GM12892 (cell line): ENCODE data around the gene ANKRD13C. TPM values are rescaled to one million over a fixed set of nuclear protein-coding genes. Genes with fewer than 3 reads are reported as not detected.

Experiments used
- DNase-seq: peaks from one replicate; pipeline ENCODE4 v3.0.0; 2011; ENCODE audit not compliant: insufficient read length
- FAIRE-seq: peaks from 2 replicates; lab custom pipeline; 2011; peaks lifted over from hg19 to GRCh38; lab: Jason Lieb, UNC
- POLR2A ChIP-seq: IDR thresholded peaks from 2 replicates; pipeline ENCODE4 v1.6.1; 2011; ENCODE audit warnings: low read depth, low read length, control low read depth
- POLR2AphosphoS5 ChIP-seq: IDR thresholded peaks from 2 replicates; pipeline ENCODE4 v1.6.1; 2011; ENCODE audit warnings: low read depth, low read length, control low read depth
- TAF1 ChIP-seq: IDR thresholded peaks from 2 replicates; pipeline ENCODE4 v1.6.1; 2011; ENCODE audit warnings: low read depth, mild to moderate bottlenecking, control low read depth, low read length, borderline replicate concordance
- polyA plus RNA-seq: library from polyadenylated mRNA; unstranded; fragments of >200 nt; gene quantifications from one replicate; pipeline ENCODE4 v1.2.1, GENCODE V29; 2012; ENCODE audit warnings: missing spikeins, inconsistent platforms; ENCODE audit not compliant: missing spikeins

Gene ANKRD13C, protein sequence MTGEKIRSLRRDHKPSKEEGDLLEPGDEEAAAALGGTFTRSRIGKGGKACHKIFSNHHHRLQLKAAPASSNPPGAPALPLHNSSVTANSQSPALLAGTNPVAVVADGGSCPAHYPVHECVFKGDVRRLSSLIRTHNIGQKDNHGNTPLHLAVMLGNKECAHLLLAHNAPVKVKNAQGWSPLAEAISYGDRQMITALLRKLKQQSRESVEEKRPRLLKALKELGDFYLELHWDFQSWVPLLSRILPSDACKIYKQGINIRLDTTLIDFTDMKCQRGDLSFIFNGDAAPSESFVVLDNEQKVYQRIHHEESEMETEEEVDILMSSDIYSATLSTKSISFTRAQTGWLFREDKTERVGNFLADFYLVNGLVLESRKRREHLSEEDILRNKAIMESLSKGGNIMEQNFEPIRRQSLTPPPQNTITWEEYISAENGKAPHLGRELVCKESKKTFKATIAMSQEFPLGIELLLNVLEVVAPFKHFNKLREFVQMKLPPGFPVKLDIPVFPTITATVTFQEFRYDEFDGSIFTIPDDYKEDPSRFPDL
- 14.1 TPM for polyA plus RNA-seq

DNA sequence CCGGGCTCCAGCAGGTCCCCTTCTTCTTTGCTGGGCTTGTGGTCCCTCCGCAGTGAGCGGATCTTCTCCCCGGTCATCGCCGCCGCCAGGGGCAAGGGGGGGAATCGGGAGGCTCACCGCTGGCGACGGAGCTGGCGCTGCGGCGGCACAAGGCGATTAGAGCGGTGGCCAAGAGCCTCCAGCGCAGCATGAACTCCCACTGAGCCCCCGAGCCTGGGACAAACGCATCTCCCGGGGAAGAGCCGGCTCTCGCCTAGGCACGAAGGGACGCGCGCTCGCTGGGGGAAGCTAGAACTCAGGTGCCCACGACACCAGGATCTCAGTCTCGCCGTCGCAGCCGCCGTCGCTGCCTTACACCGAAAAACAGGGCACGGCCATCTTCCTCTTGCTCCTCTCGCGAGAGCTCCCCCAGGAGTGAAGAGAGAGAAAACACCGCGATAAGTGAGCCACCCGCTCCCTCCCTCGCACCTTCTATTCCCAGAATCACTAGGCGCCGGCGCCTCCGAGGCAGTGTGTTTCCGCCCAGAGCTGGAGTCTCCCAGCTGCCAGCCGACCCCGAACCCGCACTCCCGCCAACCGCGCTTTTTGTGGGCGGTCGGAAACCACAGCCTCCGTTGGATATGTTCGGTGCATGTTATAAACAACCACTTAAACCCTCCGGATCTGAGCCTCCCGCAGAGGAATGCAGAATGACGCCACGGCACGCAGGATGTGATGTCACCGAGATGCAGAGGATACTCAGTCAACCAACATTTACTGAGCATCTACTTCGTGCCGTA, at the start of gene ANKRD13C:
ANKRD13C (minus strand) TSS at position 391 of the 779 bp plus-strand sequence; CDS start at position 77, 314 bp downstream.
- DNase-seq (peak; percentile 81), FAIRE-seq (peak; percentile 94)
- TF ChIP-seq TAF1 (peak; percentile 97), POLR2A (peak; percentile 98), POLR2AphosphoS5 (peak; percentile 97)

DNA sequence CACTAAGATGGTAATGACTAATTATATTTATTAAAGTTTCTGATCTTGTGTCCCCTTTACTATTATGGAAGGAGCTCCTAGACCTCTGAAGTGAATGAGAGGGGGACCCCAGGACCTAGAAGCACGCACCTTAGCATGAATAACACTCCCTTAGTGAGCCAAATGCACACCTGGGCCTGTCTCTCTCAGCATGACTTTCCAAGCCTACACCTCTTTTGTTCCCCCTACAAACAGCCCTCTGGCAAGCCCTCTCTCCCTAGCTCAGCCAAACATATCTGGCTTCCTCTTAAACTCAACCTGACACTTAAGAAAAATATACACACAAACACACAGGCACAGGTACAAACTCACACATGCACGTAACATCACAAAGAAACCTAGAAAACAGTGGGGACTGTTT, 49.2 kb upstream of the ANKRD13C start:
- TF ChIP-seq TAF1 (no peak), POLR2A (no peak), POLR2AphosphoS5 (no peak)

DNA sequence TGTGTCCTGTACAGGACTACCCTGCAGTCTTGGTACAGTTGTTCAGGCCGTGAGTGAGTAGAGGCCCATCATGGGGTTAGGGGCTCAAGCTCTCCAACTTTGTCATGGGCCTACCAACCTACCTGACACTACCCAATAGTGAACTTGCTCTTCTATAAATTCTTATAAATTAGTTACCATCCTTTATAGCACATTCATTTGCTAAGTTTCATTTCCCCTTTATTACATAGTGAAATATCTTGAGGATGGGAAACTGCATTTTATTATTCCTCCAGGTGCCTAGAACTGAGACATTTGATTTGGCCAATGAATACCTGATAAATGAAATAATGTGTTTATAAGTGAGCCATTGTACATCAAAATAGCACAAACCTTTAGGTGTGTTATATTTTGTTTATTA, 47.5 kb upstream of the ANKRD13C start:
- TF ChIP-seq POLR2A (no peak), POLR2AphosphoS5 (no peak), TAF1 (no peak)
- DNase-seq (no peak), FAIRE-seq (no peak)

More for the DNA sequence above, 49.2 kb upstream of the ANKRD13C start:
- no peak for FAIRE-seq
- no peak for DNase-seq

DNA sequence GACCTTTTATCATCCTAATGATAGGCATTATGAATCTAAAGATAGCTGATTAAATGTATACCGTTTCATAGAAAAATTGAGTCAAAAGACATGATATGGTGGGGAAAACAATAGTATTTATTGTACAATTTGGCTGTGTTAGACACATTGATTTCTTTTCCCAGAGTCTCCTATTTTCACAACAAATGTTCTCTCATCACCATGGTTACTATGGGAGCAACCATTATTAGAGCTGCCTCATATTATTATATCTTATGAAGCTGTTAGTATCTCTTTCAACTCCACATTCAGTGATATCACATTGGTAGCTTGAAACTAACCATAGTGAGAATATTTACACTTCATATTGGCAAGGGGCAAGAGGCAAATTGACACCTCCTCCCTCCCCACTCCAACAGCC, 45.8 kb upstream of the ANKRD13C start:
- DNase-seq (no peak), FAIRE-seq (no peak)
- no peak for TF ChIP-seq TAF1
- no peak for TF ChIP-seq POLR2AphosphoS5
- no peak for TF ChIP-seq POLR2A

DNA sequence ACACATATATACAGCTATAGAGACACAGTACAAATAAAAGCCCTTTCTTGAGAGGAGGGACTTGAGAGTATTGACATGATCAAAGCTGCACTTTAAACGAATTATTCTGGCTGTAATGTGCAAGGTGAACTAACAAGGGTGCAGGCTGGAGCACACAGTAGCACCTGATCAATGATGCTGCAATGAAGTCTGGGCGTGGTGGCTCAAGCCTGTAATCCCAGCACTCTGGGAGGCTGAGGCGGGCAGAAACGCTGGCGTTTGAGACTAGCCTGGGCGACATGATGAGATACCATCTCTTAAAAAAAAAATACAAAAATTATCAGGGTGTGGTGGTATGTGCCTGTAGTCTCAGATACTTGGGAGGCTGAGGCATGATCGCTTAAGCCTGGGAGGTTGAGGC, 42.5 kb upstream of the ANKRD13C start:
- no peak for FAIRE-seq
- TF ChIP-seq POLR2A: no peak
- no peak for TF ChIP-seq POLR2AphosphoS5
- no peak for TF ChIP-seq TAF1
- no peak for DNase-seq

DNA sequence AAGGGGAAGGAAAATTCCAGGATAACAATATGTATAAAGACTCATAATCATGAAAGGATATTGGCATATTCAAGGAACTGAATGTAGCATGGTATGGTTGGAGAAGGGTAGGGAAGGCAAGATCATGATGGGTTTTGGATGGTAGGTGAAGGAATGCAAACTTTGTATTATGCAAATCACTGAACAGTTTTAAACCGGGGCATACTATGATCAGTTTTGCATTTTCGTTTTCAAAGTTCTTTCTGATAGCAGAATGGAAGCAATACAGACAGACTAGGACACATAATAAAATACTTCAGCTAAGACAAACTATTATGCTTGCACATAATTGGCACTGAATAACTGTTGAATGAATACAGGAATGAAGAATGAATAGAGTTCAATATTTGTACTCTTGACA, 42.1 kb upstream of the ANKRD13C start:
- DNase-seq: no peak
- TF ChIP-seq POLR2A: no peak
- TF ChIP-seq TAF1: no peak
- no peak for TF ChIP-seq POLR2AphosphoS5
- FAIRE-seq: no peak

DNA sequence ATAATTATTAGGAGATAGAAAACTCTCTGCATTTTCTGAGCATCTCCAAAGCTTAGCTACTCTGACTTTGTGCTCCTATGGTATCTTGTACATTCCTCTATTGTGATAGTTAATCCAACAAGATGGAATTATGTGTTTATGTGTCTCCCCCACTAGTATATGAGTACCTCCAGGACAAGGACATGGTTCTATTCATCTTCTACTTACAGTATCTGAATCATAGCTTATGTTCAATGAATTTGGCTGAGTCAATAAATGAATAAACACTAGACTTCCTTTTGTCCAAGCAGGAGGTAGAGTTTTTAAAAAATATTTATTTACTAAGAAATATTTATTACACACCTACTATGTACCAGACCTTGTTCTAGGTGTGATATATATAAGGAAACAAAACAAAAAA, 38.1 kb upstream of the ANKRD13C start:
- FAIRE-seq (no peak), DNase-seq (no peak)
- TF ChIP-seq TAF1: no peak
- TF ChIP-seq POLR2AphosphoS5: no peak
- no peak for TF ChIP-seq POLR2A

DNA sequence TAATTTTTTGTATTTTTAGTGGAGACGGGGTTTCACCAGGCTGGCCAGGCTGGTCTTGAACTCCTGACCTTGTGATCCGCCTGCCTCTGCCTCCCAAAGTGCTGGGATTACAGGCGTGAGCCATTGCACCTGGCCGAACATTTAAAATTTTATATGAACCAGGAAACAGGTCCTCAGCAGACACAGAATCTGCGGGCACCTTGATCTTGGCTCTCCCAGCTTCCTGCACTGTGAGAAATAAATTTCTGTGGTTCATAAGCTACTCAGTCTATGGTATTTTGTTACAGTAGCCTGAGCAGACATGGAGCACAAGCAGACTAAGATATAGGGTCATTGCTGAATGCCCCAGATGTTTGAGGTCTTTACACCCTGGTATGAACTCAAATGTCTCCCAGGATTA, 33.0 kb upstream of the ANKRD13C start:
- TF ChIP-seq POLR2A (no peak), POLR2AphosphoS5 (no peak), TAF1 (no peak)
- DNase-seq (no peak), FAIRE-seq (no peak)

DNA sequence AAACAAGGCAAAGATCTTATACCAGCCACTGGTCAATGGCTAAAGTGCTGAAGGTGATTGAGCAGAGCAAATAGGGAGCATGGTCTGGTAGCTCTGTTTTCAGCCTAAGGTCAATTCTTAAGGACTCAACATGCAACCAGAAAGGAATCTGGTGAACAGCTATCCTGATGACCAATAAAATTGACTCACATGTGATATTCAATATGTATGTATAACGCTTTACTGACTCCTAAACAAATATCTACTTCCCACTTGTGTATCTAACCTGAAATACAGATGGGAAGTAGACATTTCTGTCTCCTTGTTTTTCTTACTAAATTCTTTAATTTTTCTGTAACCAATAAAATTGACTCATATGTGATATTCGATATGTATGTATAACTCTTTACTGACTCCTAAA, 31.6 kb upstream of the ANKRD13C start:
- no peak for DNase-seq
- TF ChIP-seq TAF1 (no peak), POLR2A (no peak), POLR2AphosphoS5 (no peak)
- FAIRE-seq: no peak

DNA sequence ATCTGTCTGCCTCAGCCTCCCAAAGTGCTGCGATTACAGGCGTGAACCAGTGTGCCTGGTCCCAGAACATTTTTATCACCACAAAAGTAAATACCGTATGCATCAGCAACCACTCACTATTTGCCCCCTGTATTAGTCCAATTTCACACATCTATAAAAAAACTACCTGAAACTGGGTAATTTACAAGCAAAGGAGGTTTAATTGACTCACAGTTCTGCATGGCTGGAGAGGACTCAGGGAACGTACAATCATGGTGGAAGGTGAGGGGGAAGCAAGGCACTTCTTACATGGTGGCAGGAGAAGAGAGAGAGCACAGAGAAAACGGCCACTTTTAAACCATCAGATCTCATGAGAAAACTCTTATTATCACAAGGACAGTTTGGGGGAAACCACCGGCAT, 31.0 kb upstream of the ANKRD13C start:
- DNase-seq (no peak), FAIRE-seq (no peak)
- TF ChIP-seq TAF1: no peak
- no peak for TF ChIP-seq POLR2AphosphoS5

DNA sequence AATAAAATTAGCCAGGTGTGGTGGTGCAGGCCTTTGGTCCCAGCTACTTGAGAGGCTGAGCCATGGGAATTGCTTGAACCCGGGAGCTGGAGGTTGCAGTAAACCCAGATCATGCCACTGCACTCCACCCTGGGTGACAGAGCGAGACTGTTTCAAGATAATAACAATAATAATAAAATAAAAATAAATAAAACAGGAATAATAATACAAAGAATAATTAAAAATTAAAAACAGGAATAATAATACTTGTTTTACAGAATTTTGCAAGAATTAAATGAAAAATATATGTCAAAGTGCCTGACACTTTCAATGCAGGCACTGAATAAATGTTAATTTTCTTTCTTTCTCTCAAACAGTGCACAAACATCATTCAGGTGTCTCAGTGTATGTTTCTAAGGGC, 30.0 kb upstream of the ANKRD13C start:
- DNase-seq (no peak), FAIRE-seq (no peak)
- TF ChIP-seq POLR2A: no peak
- no peak for TF ChIP-seq TAF1
- TF ChIP-seq POLR2AphosphoS5: no peak

DNA sequence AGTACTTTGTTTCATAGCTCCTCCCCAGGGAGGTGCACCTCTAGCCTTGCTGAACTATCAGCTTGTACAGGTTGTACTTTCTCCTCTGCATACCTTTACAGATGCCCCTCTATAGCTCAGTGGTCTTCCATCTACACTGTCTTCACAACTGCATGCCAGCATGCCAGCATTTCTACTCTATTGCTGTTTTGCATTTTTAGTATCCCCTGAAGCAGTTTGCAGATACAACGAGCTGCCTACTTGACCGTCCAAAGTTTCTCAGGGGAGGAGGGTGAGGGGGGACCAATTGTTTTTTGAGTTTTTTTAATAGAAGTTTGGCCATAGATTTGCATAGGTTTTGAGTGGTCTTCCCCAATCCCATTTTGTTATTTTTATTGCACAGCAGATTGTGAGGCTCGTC, 29.0 kb upstream of the ANKRD13C start:
- FAIRE-seq (peak; percentile 57), DNase-seq (no peak)
- TF ChIP-seq POLR2AphosphoS5: no peak
- TF ChIP-seq TAF1: no peak
- no peak for TF ChIP-seq POLR2A
